HepG2 (cell line): Measurements from ENCODE around the gene ZNF513. TPM values are rescaled to one million over a fixed set of nuclear protein-coding genes. Genes with fewer than 3 reads are reported as not detected.

Experiments
- ATF1 ChIP-seq: IDR thresholded peaks from 2 replicates; pipeline ENCODE4 v1.6.1; 2016; ENCODE audit warnings: mild to moderate bottlenecking, control low read depth
- BRD4 ChIP-seq: sonication (generic); formaldehyde crosslinking; IDR thresholded peaks from 2 replicates; pipeline ENCODE4 v1.4.0; 2020; ENCODE audit warnings: missing genetic modification reagents
- CAMTA2 ChIP-seq: sonication (generic); formaldehyde crosslinking; IDR thresholded peaks from 2 replicates; pipeline ENCODE4 v1.4.0; 2020; ENCODE audit warnings: mild to moderate bottlenecking, missing genetic modification reagents, borderline replicate concordance
- GTF3A ChIP-seq: sonication (generic); formaldehyde crosslinking; conservative IDR thresholded peaks from 2 replicates; pipeline ENCODE4 v1.4.0; 2020; ENCODE audit warnings: mild to moderate bottlenecking, missing genetic modification reagents
- IRF2 ChIP-seq: IDR thresholded peaks from 2 replicates; pipeline ENCODE4 v1.6.1; 2018; ENCODE audit warnings: missing genetic modification reagents, missing compliant biosample characterization
- ISL2 ChIP-seq: sonication (generic); formaldehyde crosslinking; IDR thresholded peaks from 2 replicates; pipeline ENCODE4 v1.5.0; 2020; ENCODE audit warnings: missing genetic modification reagents
- MLLT10 ChIP-seq: sonication (generic); formaldehyde crosslinking; IDR thresholded peaks from 2 replicates; pipeline ENCODE4 v1.4.0; 2020; ENCODE audit warnings: missing genetic modification reagents
- MTA1 ChIP-seq: sonication (generic); formaldehyde crosslinking; IDR thresholded peaks from 2 replicates; pipeline ENCODE4 v1.4.0; 2020; ENCODE audit warnings: missing genetic modification reagents, mild to moderate bottlenecking, borderline replicate concordance
- NFYB ChIP-seq: sonication (generic); formaldehyde crosslinking; IDR thresholded peaks from 2 replicates; pipeline ENCODE4 v1.4.0; 2020; ENCODE audit warnings: missing genetic modification reagents
- PAF1 ChIP-seq: IDR thresholded peaks from 2 replicates; pipeline ENCODE4 v1.6.1; 2016; ENCODE audit warnings: missing genetic modification reagents, missing compliant biosample characterization
- RFXAP ChIP-seq: sonication (generic); formaldehyde crosslinking; IDR thresholded peaks from 2 replicates; pipeline ENCODE4 v1.4.0; 2020; ENCODE audit warnings: missing genetic modification reagents, borderline replicate concordance
- SP1 ChIP-seq, 2 experiments: fragments of 450-650 bp in 1 of 2; sonication (generic) in 1 of 2; formaldehyde crosslinking in 1 of 2; IDR thresholded peaks; 2 replicates each; pipeline versions ENCODE4 v1.4.0 to v1.6.1; 2016 to 2020; ENCODE audit warnings: missing genetic modification reagents in 1 of 2
- TCF7L2 ChIP-seq: IDR thresholded peaks from 2 replicates; pipeline ENCODE4 v1.6.1; 2011; ENCODE audit warnings: mild to moderate bottlenecking, low read depth, low read length, moderate library complexity
- TEAD3 ChIP-seq: optimal IDR thresholded peaks from 2 replicates; pipeline ENCODE3; 2016; ENCODE audit warnings: borderline replicate concordance
- TOPORS ChIP-seq: sonication (generic); formaldehyde crosslinking; IDR thresholded peaks from 2 replicates; pipeline ENCODE4 v1.8.0; 2023; ENCODE audit warnings: mild to moderate bottlenecking, missing genetic modification reagents
- TP53 ChIP-seq: sonication (generic); formaldehyde crosslinking; conservative IDR thresholded peaks from 2 replicates; pipeline ENCODE4 v1.4.0; 2020; ENCODE audit warnings: missing genetic modification reagents
- TSC22D2 ChIP-seq: sonication (generic); formaldehyde crosslinking; IDR thresholded peaks from 2 replicates; pipeline ENCODE4 v1.5.1; 2020; ENCODE audit warnings: missing genetic modification reagents, mild to moderate bottlenecking, borderline replicate concordance
- U2AF2 ChIP-seq: fragments of 200-400 bp; formaldehyde crosslinking; IDR thresholded peaks from 2 replicates; pipeline ENCODE4 v1.6.1; 2017; ENCODE audit warnings: low read depth, mild to moderate bottlenecking, low read length
- YEATS4 ChIP-seq: sonication (generic); formaldehyde crosslinking; IDR thresholded peaks from 2 replicates; pipeline ENCODE4 v1.4.0; 2020; ENCODE audit warnings: missing genetic modification reagents, borderline replicate concordance
- ZBTB42 ChIP-seq: sonication (generic); formaldehyde crosslinking; IDR thresholded peaks from 2 replicates; pipeline ENCODE4 v1.5.0; 2020; ENCODE audit warnings: mild to moderate bottlenecking, missing genetic modification reagents
- ZFP37 ChIP-seq: sonication (generic); formaldehyde crosslinking; IDR thresholded peaks from 2 replicates; pipeline ENCODE4 v1.4.0; 2020; ENCODE audit warnings: missing genetic modification reagents, borderline replicate concordance
- ZFP90 ChIP-seq: sonication (generic); formaldehyde crosslinking; IDR thresholded peaks from 2 replicates; pipeline ENCODE4 v1.8.0; 2022; ENCODE audit warnings: missing genetic modification reagents, mild to moderate bottlenecking, inconsistent platforms, borderline replicate concordance
- ZNF350 ChIP-seq: sonication (generic); formaldehyde crosslinking; IDR thresholded peaks from 2 replicates; pipeline ENCODE4 v1.4.0; 2020; ENCODE audit warnings: mild to moderate bottlenecking, low read depth, missing genetic modification reagents, borderline replicate concordance
- ZNF44 ChIP-seq: sonication (generic); formaldehyde crosslinking; IDR thresholded peaks from 2 replicates; pipeline ENCODE4 v1.5.1; 2020; ENCODE audit warnings: mild to moderate bottlenecking, missing genetic modification reagents
- ZNF83 ChIP-seq: sonication (generic); formaldehyde crosslinking; IDR thresholded peaks from 2 replicates; pipeline ENCODE4 v1.4.0; 2020; ENCODE audit warnings: missing genetic modification reagents, mild to moderate bottlenecking, borderline replicate concordance
- ZSCAN12 ChIP-seq: sonication (generic); formaldehyde crosslinking; IDR thresholded peaks from 2 replicates; pipeline ENCODE4 v1.9.0; 2021; ENCODE audit warnings: mild to moderate bottlenecking, missing genetic modification reagents
- polyA plus RNA-seq, 8 experiments: library from polyadenylated mRNA; depleted of rRNA in 3 of 8; stranded (reverse) in 7 of 8; unstranded in 1 of 8; fragments of >200 nt; fragmentation: Illumina TruSeq in 4 of 8; extraction: Trizol in 4 of 8; gene quantifications; 2 replicates each; pipeline versions ENCODE4 v1.2.1 to v1.2.3, GENCODE V29; 2011 to 2016; ENCODE audit warnings: low read depth in 4 of 8, missing spikeins in 1 of 8, mixed read lengths in 1 of 8; ENCODE audit not compliant: insufficient read depth in 1 of 8
- total RNA-seq, 5 experiments: library from RNA; depleted of rRNA; stranded (reverse); fragments of >200 nt; fragmentation: Illumina TruSeq; extraction: Trizol; gene quantifications; 2 replicates each; pipeline ENCODE4 v1.2.3, GENCODE V29; 2016; ENCODE audit warnings: low read depth in 1 of 5
- TF ChIP-seq, protein P1 (sequence below): sonication (generic); formaldehyde crosslinking; IDR thresholded peaks from 2 replicates; pipeline ENCODE4 v1.5.0; 2020; ENCODE audit warnings: mild to moderate bottlenecking, missing genetic modification reagents

ZNF513 gene
- total and polyA plus RNA-seq, 2 of the 13 experiments (the other 11 are each of a cell fraction or from before 2014, with no cell fraction given) = 4.9 to 6.3 TPM

DNA sequence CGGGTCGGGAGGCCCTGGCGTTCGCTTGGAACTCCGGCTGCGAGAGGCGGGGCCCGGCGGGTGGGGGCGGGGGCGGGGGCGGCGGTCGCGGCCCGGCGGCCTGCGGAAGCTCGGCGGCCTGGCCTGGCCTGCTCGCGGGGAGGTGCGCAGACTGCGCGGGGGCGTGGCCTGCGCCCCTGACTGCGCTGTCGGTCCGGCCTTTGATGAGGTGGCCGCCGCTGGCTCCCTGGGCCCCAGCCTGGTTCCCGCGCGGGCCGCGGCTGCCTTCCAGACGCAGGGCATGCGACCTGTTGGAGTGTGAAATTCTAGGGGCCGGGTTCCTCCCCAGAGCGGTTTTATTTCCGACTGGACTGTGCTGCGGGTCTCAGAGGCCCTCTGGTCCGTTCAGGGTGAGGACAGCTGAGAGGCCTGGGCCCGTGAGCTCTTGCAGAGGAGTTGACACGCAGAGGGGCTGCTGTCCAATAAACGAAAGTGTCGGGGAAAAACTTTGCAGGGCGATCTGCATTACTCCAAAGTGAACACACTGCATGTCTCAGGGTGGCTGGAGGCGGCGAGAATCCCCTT lies 48.5 kb upstream of the ZNF513 start (continued):
- TF ChIP-seq IRF2 (CRISPR knock-in tag) (no peak), ZBTB42 (CRISPR knock-in tag) (no peak), TCF7L2 (no peak; the same call in 1 of the 2 replicates), RFXAP (CRISPR knock-in tag) (no peak; the same call in 1 of the 2 replicates), BRD4 (peak; percentile 72; the same call in 1 of the 2 replicates), ATF1 (CRISPR knock-in tag) (no peak), MTA1 (CRISPR knock-in tag) (peak; percentile 56; the same call in 1 of the 2 replicates), CAMTA2 (no peak; the same call in 1 of the 2 replicates), YEATS4 (CRISPR knock-in tag) (peak; percentile 86), ZFP37 (CRISPR knock-in tag) (no peak), GTF3A (CRISPR knock-in tag) (peak; percentile 87; the same call in 1 of the 2 replicates), ZNF44 (no peak), TEAD3 (CRISPR knock-in tag) (peak; percentile 54), SP1 (IDR thresholded peaks at IDR 0.05) (no peak), SP1 (CRISPR knock-in tag; IDR thresholded peaks at IDR 0.05) (peak; percentile 83), TOPORS (no peak), TP53 (CRISPR knock-in tag) (peak; percentile 55; the same call in 1 of the 2 replicates), TSC22D2 (CRISPR knock-in tag) (no peak), ZSCAN12 (CRISPR knock-in tag) (peak; percentile 90; the same call in 1 of the 2 replicates), NFYB (CRISPR knock-in tag) (no peak), ISL2 (CRISPR knock-in tag) (peak; percentile 22; the same call in 1 of the 2 replicates), ZFP90 (CRISPR knock-in tag) (no peak; the same call in 1 of the 2 replicates), PAF1 (CRISPR knock-in tag) (no peak), U2AF2 (no peak), ZNF350 (CRISPR knock-in tag) (no peak), ZNF83 (no peak), MLLT10 (CRISPR knock-in tag) (no peak)
- TF ChIP-seq, protein P1, sequence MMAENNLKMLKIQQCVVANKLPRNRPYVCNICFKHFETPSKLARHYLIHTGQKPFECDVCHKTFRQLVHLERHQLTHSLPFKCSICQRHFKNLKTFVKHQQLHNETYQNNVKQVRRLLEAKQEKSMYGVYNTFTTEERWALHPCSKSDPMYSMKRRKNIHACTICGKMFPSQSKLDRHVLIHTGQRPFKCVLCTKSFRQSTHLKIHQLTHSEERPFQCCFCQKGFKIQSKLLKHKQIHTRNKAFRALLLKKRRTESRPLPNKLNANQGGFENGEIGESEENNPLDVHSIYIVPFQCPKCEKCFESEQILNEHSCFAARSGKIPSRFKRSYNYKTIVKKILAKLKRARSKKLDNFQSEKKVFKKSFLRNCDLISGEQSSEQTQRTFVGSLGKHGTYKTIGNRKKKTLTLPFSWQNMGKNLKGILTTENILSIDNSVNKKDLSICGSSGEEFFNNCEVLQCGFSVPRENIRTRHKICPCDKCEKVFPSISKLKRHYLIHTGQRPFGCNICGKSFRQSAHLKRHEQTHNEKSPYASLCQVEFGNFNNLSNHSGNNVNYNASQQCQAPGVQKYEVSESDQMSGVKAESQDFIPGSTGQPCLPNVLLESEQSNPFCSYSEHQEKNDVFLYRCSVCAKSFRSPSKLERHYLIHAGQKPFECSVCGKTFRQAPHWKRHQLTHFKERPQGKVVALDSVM = no peak
